Keratinocyte (primary cell): ENCODE measurements around the gene MOCS3. TPM values are rescaled to one million over a fixed set of nuclear protein-coding genes. Genes with fewer than 3 reads are reported as not detected.

ENCODE experiments used
- DNase-seq: peaks from one replicate; pipeline ENCODE4 v3.0.0-alpha.2; 2011; ENCODE audit warnings: low read depth, missing footprints, low spot score
- FAIRE-seq: peaks from 2 replicates; lab custom pipeline; 2011; peaks lifted over from hg19 to GRCh38; lab: Jason Lieb, UNC
- H2AFZ ChIP-seq: 2 replicates; pipeline ENCODE4 v1.6.0; 2012; ENCODE audit warnings: low read length, control low read depth, inconsistent platforms; ENCODE audit not compliant: control insufficient read depth
- H3K27ac ChIP-seq: 2 replicates; pipeline ENCODE4 v1.5.1; 2011; ENCODE audit warnings: low read length; ENCODE audit not compliant: control insufficient read depth, insufficient read depth
- H3K27me3 ChIP-seq: 3 replicates; pipeline ENCODE4 v1.6.0; 2011; ENCODE audit warnings: low read length; ENCODE audit not compliant: control insufficient read depth, insufficient read depth; ENCODE audit errors: extremely low read depth
- H3K36me3 ChIP-seq, 2 experiments: 2 replicates in 1 of 2; 3 replicates in 1 of 2; pipeline ENCODE4 v1.5.1; 2011; ENCODE audit warnings: low read length in 2 of 2, mild to moderate bottlenecking in 1 of 2; ENCODE audit not compliant: control insufficient read depth in 2 of 2, insufficient read depth in 2 of 2; ENCODE audit errors: extremely low read depth in 1 of 2
- H3K4me1 ChIP-seq: 3 replicates; pipeline ENCODE4 v1.5.1; 2011; ENCODE audit warnings: low read length; ENCODE audit not compliant: control insufficient read depth, insufficient read depth; ENCODE audit errors: extremely low read depth
- H3K4me2 ChIP-seq: 3 replicates; pipeline ENCODE4 v1.6.0; 2011; ENCODE audit warnings: low read depth, low read length; ENCODE audit not compliant: control insufficient read depth, insufficient read depth; ENCODE audit errors: extremely low read depth
- H3K4me3 ChIP-seq, 3 experiments: fragments of 200-600 bp in 1 of 3; sonication (generic) in 1 of 3; 2 replicates in 2 of 3; 3 replicates in 1 of 3; pipeline ENCODE4 v1.5.1; 2011 to 2016; ENCODE audit warnings: low read length in 3 of 3, mild to moderate bottlenecking in 3 of 3, control low read depth in 2 of 3, inconsistent platforms in 1 of 3, low read depth in 1 of 3, mixed read lengths in 1 of 3, mixed run types in 1 of 3, moderate library complexity in 1 of 3; ENCODE audit not compliant: control insufficient read depth in 2 of 3, insufficient read depth in 2 of 3; ENCODE audit errors: extremely low read depth in 1 of 3
- H3K79me2 ChIP-seq: 2 replicates; pipeline ENCODE4 v1.6.0; 2012; ENCODE audit warnings: low read length; ENCODE audit not compliant: control insufficient read depth, insufficient read depth
- H3K9ac ChIP-seq: 3 replicates; pipeline ENCODE4 v1.6.0; 2011; ENCODE audit warnings: low read length; ENCODE audit not compliant: control insufficient read depth, insufficient read depth; ENCODE audit errors: extremely low read depth
- H3K9me1 ChIP-seq: 3 replicates; pipeline ENCODE4 v1.6.0; 2011; ENCODE audit warnings: low read length; ENCODE audit not compliant: control insufficient read depth, insufficient read depth; ENCODE audit errors: extremely low read depth
- H3K9me3 ChIP-seq: 2 replicates; pipeline ENCODE4 v1.5.1; 2012; ENCODE audit warnings: low read depth, low read length; ENCODE audit not compliant: control insufficient read depth
- H4K20me1 ChIP-seq: 3 replicates; pipeline ENCODE4 v1.6.0; 2011; ENCODE audit warnings: low read length; ENCODE audit not compliant: control insufficient read depth, insufficient read depth; ENCODE audit errors: extremely low read depth
- CTCF ChIP-seq, 3 experiments: IDR thresholded peaks in 1 of 3; conservative IDR thresholded peaks in 1 of 3; optimal IDR thresholded peaks in 1 of 3; 2 replicates in 2 of 3; 3 replicates in 1 of 3; pipeline versions ENCODE3 to v1.5.1; 2011; ENCODE audit warnings: low read length in 3 of 3, mild to moderate bottlenecking in 3 of 3, moderate library complexity in 2 of 3, control low read depth in 1 of 3, inconsistent platforms in 1 of 3; ENCODE audit not compliant: insufficient read depth in 2 of 3; ENCODE audit errors: extremely low read depth in 1 of 3
- EZH2 ChIP-seq: IDR thresholded peaks from one replicate; pipeline ENCODE4 v1.6.1; 2012; ENCODE audit warnings: inconsistent platforms, mild to moderate bottlenecking, low read length, moderate library complexity
- dilution Hi-C: fragments of 300-500 bp; cut with MboI; formaldehyde crosslinking; loops from one replicate; pipeline ENCODE4 v1.7.0; 2020; ENCODE audit warnings: low sequenced_read_pairs; ENCODE audit not compliant: extremely low pct_ligation_motif_present
- polyA plus RNA-seq, 5 experiments: library from polyadenylated mRNA; depleted of rRNA in 3 of 5; stranded (reverse) in 3 of 5; stranded (forward) in 1 of 5; unstranded in 1 of 5; fragments of >200 nt; gene quantifications; 1 replicate in 1 of 5; 2 replicates in 3 of 5; 3 replicates in 1 of 5; pipeline versions ENCODE4 v1.2.1 to v1.2.3, GENCODE V29; 2011 to 2012; ENCODE audit warnings: missing spikeins in 2 of 5, low read depth in 1 of 5, low replicate concordance in 1 of 5

The MOCS3 gene
- polyA plus RNA-seq, 1 donor (not counting 4 experiments of a cell fraction or from before 2014, with no cell fraction given), result 4.0 TPM

- Histone ChIP-seq H3K4me1 (peaks cover 21% of the 10 kb centered on the region), H3K9ac (peak overlapping the region; percentile 87), H3K36me3 (peaks cover 12 to 21% of the 10 kb centered on the region in 2 experiments), H3K27ac (peak overlapping the region; percentile 88), H2AFZ (no peak overlapping the region), H3K9me1 (no peaks in the 10 kb centered on the region), H3K9me3 (no peaks in the 10 kb centered on the region), H3K4me2 (peak overlapping the region; percentile 99), H4K20me1 (no peaks in the 10 kb centered on the region), H3K27me3 (no peaks in the 10 kb centered on the region), H3K79me2 (peaks cover 51% of the 10 kb centered on the region), H3K4me3 (peak overlapping the region; percentile 86 to 92 (median 87))
- dilution Hi-C loops, result no loop called here
- FAIRE-seq (no peak), DNase-seq (no peak)
- no peak for TF ChIP-seq EZH2
- no peak for TF ChIP-seq CTCF (optimal IDR thresholded peaks at IDR 0.05 in 1 of 3, IDR thresholded peaks at IDR 0.05 in 1 of 3, conservative IDR thresholded peaks at IDR 0.05 in 1 of 3; ENCODE audit: extremely low read depth in 1 of 3, insufficient read depth in 2 of 3, low read length in 3 of 3)
Observed at GRCh38 chr20:50930139-50930975, 28.3 kb upstream of the MOCS3 start.

GRCh38 chr20:50930976-50931305, 27.7 kb upstream of the MOCS3 start:
- Histone ChIP-seq H3K27me3 (no peaks in the 10 kb centered on the region), H3K4me3 (peak overlapping the region; percentile 52 to 86 (median 60)), H3K36me3 (peaks cover 15 to 26% of the 10 kb centered on the region in 2 experiments), H3K79me2 (peaks cover 45% of the 10 kb centered on the region), H3K4me1 (peaks cover 21% of the 10 kb centered on the region), H3K27ac (peak overlapping the region; percentile 94), H3K9me1 (no peaks in the 10 kb centered on the region), H3K9ac (peak overlapping the region; percentile 87), H3K4me2 (no peak overlapping the region), H4K20me1 (no peaks in the 10 kb centered on the region), H2AFZ (no peak overlapping the region), H3K9me3 (no peaks in the 10 kb centered on the region)
- no peak for TF ChIP-seq EZH2
- no peak for TF ChIP-seq CTCF (optimal IDR thresholded peaks at IDR 0.05 in 1 of 3, IDR thresholded peaks at IDR 0.05 in 1 of 3, conservative IDR thresholded peaks at IDR 0.05 in 1 of 3; ENCODE audit: extremely low read depth in 1 of 3, insufficient read depth in 2 of 3, low read length in 3 of 3)
- DNase-seq, result no peak
- FAIRE-seq, result no peak
- dilution Hi-C loops, result no loop called here
